DMS53 (cell line): ENCODE measurements around the gene TMEM156.
A peak's percentile ranks its signal among the peaks of the same experiment; 100 is the strongest.
"Not testable (repeated sequence)": the region's sequence is repeated elsewhere in the genome, so short reads cannot be mapped to it uniquely, and the experiment has no call there.

Source experiments
- DNase-seq: peaks from one replicate; lab custom pipeline; 2025; lab: John Stamatoyannopoulos, UW

Gene TMEM156

GRCh38 chr4:39043058-39043860 is 11.1 kb upstream of the TMEM156 start:
- DNase-seq: no peak

GRCh38 chr4:39042366-39042765 is 10.2 kb upstream of the TMEM156 start:
- DNase-seq: peak; percentile 21

DNA sequence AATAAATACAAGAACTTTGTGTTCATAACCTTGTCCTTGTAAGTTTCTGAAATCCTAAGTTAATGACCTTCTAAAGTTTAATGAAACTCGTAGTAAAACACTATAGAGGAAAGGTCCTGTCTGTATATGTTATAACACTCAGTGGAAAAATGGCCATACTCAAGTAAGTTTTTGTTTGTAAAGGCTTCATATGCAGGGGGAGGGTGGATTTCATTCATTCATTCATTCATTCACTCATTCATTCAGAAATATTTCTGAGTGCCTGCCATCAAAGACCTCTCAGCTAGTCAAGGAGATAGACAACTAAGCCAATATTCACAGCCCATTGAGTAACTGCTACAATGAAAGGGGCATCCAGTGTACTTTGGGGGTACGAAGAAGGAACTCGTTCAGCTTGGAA is 6.9 kb upstream of the TMEM156 start:
- DNase-seq: no peak

DNA sequence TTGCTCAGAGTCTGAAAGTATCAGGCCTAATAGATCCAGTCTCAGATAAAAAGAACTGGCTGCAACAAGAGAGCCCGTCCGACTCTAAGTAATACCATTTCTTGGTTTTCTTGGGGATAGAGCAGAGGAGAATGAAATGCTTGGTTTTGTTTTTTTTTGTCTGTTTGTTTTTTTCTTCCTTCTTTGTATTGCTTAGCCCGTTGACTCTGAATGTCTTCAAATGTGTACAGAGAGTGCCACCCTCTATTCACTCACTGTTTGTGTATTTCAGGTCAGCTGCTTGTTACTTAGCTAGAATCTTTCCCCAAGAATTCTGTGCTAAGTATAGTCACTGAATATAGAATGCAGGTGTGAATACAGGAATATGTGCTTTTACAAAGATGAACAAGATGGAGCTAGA is 5.7 kb upstream of the TMEM156 start:
- DNase-seq: peak; percentile 66

GRCh38 chr4:39037491-39037825 is 5.2 kb upstream of the TMEM156 start:
- peak; percentile 86 for DNase-seq

DNA sequence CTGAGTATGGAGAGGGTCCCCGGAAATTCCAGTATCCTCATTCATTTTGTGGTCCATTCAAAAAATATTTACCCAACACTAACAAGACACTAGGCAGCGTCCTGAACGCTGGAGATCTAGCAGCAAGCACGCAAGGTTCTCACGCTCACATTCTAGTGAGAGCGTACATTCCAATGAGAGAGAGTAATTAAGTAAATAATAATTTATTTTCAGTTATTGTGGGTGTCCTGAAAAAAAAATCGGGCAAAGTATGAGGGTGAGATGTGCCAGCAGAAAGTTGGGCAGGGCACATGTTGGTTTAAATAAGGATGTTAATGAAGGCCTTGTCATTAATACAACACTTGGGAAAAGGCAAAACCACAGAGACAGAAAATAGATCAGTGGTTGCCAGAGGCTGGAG is 4.0 kb upstream of the TMEM156 start:
- peak; percentile 90 for DNase-seq

DNA sequence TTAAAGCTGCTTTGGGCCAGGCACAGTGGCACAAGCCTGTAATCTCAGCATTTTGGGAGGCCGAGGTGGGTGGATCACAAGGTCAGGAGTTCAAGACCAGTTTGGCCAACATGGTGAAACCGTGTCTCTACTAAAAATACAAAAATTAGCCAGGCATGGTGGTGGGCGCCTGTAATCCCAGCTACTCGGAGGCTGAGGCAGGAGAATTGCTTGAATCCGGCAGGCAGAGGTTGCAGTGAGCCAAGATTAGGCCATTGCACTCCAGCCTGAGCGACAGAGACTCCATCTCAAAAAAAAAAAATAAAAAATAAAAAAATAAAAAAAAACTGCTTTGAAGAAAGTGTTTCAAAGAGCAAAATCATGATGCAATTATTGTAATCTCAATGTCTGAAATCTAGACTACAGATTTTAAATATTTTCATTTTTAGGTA is 604 bp downstream of the TMEM156 start:
- not testable (repeated sequence) for DNase-seq

DNA sequence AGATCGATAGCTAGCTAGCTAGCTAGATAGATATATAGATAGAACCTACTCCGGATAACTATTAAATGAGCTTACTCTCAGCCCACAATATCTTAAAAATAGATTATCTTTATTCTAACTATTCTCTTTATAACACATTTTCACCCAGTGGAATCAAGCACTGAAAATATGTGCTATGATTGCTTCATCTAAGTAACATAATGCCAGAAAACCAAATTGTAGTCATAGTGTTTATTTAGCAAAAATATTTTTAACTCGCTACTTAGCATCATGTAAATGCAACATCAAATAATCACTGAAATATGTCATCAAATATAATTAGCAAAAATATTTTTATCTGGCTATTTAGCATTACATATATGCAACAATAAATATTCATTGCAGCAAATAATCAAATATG is 1.5 kb downstream of the TMEM156 start:
- no peak for DNase-seq

- DNase-seq: no peak
These were observed 2.2 kb downstream of the TMEM156 start for GRCh38 chr4:39029752-39030694.

DNA sequence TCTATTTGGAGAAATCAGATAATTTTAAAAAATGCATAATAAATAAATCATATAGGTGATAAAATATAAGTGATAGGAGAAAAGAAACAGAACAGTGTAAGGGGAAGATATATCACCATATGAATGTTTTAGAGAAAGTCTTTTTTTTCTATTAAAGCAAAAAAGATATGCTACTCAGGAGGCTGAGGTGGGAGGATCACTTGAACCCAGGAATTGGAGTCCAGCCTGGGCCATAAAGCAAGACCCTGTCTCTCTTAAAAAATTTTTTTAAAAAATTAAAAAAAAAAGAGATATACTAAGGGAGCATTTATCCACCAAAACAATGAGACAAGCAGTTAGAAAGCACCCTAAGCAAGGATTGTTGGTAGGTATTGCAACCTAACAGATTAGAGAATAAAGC is 6.1 kb downstream of the TMEM156 start:
- no peak for DNase-seq

DNA sequence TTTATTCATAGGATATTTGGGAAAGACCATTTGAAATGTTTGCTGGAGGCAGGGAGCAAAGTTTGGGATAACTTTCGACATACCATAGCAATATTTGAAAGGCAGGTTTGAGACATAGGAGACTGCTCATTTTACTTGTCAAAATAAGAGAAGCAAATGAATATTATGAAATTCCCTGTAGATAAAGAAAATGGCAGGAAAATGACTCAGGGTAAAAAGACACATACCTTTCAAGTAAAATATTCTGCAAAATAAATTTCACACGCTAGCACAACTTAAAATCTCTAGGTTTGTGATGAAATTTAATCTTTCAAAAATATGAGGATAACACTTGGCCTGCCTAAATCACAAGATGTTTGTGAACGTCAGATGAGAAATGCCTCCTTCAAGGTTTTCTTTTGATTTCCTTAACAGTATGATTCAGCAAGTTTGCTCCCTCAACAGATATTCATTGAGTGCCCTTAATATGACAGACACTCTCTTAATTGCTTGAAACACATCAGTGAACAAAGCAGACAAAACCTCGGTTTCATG is 6.6 kb downstream of the TMEM156 start:
- no peak for DNase-seq

- DNase-seq: no peak
These were observed 7.8 kb downstream of the TMEM156 start for GRCh38 chr4:39024311-39024865.

GRCh38 chr4:39023059-39023458 is 9.2 kb downstream of the TMEM156 start:
- no peak for DNase-seq

- no peak for DNase-seq
These were observed 10.0 kb downstream of the TMEM156 start for GRCh38 chr4:39022241-39022640.

DNA sequence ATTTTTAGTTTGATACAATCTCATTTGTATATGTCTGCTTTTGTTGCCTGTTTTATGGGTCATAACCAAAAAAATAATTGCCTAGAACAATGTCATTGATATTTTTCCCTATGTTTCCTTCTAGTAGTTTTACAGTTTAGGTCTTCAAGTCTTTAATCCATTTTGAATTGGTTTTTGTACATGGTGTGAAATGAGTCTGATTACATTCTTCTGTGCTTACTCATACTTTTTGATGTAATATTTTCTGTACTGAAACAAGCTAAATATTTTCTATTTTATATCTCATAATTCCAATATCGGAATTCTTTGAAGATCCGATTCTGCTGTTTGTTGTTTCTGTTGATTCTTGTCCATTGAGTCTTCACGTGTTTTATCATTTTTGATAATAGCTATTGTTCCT is 10.6 kb downstream of the TMEM156 start:
- no peak for DNase-seq

DNA sequence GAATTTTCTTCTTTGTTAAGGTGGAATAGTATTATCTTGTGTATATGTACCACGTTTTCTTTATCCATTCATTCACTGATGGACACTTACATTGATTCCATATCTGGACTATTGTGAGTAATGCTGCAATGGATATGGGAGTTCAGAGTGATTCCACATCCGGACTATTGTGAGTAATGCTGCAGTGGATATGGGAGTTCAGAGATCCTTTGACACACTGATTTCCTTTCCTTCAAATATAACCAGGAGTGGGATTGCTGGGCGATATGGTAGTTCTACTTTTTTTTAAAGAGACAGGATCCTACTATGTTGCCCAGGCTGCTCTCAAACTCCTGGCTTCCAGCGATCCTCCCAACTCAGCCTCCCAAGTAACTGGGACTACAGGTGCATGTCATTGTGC is 12.1 kb downstream of the TMEM156 start:
- DNase-seq: no peak

GRCh38 chr4:39014028-39014427 is 18.2 kb downstream of the TMEM156 start:
- no peak for DNase-seq

DNA sequence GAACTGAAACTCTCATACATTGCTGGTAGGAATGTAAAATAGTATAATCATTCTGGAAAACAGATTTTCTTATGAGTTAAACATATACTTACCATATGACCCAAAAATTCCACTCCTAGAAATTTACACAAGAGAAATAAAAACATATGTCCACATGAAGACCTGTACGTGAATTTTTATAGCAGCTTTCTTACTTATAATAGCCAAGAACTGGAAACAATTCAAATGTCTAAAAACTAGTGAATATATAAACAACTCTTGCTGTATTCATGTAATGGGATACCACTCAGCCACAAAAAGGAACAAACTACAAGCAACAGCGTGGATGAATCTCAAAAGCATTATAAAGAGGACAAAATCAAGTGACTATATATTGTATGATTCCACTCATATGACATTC is 27.5 kb downstream of the TMEM156 start:
- DNase-seq: no peak

GRCh38 chr4:39002058-39002457 is 30.2 kb downstream of the TMEM156 start:
- DNase-seq: not testable (repeated sequence)

DNA sequence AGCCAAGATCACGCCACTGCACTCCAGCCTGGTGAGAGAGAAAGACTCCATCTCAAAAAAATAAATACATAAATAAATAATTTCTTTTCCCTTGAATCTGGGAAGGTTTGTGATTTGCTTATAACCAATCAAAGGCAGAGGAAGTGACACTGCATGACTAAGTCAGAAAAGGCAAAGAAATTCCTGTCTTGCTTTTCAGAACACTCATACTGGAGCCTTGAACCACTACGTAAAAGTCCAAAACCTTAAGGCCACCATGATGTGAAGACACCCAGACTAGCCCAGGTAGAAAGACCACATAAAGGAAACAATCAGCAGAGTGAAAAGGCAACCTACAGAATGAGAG is 36.6 kb downstream of the TMEM156 start:
- no peak for DNase-seq

- no peak for DNase-seq
These were observed 38.1 kb downstream of the TMEM156 start for GRCh38 chr4:38994135-38994534.

DNA sequence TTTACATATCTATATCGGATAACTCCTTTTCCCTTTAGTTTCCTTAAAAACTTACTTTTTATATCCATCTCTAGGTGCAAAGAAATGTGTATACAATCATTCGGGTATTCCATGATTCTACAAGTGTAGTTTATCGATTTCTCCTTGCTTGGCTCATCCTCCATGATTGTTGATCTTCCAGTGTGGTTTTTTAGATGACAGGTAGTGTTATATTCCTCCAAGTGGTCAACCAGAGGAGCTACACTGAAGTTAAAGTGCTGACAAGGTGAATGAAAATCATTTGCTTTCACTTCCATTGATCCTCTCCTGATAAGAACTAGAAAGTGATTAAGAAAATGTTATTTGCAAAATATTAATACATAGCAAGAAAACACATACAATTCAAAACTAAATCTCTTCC is 38.5 kb downstream of the TMEM156 start:
- peak; percentile 49 for DNase-seq

GRCh38 chr4:38990241-38990640 is 42.0 kb downstream of the TMEM156 start:
- DNase-seq: no peak
